NCI-H345 (cell line): ENCODE measurements around the gene AK5.
"Not testable (repeated sequence)": the region's sequence is repeated elsewhere in the genome, so short reads cannot be mapped to it uniquely, and the experiment has no call there.

Source experiments
- DNase-seq: peaks from one replicate; lab custom pipeline; 2025; lab: John Stamatoyannopoulos, UW

AK5 gene

DNA sequence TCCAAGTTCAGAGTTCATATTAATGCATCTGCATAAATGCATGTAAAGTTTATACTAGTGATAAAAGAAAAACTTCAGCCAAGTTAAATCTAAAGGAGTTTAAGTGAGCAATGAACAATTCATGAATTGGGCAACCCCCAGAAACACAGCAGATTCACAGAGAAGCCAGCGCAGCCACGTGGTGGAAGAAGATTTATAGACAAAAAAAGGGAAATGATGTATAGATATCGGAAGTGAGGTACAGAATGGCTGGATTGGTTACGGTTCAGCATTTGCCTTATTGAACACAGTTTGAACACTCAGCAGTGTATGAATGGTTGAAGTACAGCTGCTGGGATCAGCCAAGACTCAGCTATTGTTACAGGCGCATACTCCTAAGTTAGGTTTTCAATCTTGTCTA lies 5.7 kb downstream of the AK5 start:
- no peak for DNase-seq

DNA sequence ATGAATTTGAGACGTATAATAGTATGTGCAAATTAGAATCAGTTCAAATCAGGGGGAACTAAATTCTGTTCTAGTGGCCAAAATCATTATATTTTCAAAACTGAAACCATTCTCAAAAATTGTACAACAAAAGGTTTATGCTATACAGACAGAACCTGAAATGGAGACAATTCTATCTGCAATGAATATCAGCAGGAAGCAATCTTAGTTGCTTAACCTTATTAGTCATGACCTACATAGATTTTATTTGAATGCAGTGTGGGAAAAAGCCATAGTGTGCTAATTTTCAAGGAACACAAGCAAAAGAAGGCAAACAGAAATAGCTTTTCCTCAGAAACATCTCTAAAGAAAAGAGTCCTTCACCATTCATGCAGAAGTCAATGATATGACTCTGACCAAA lies 6.5 kb downstream of the AK5 start:
- DNase-seq, result no peak

GRCh38 chr1:77290576-77290975 lies 8.8 kb downstream of the AK5 start:
- DNase-seq, result no peak

- DNase-seq, result no peak
These were observed 10.7 kb downstream of the AK5 start for GRCh38 chr1:77292551-77292950.

DNA sequence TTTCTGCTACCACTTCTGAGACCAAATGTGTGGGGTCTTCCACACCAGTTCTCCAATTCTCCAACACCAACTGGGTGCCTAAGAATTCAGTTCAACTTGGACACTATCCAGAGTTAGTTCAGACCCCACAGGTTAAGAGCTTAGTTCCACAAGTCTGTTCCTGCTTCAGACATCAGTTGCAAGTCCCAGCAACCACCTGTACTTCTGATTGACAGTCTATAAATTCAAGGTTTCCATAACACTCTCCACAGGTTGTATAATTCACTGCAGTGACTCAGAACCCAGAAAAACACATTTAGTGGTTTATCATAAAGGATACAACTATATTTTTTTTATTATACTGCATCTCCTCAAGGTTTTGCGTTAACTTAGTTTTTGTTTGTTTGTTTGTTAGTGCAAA lies 18.7 kb downstream of the AK5 start:
- DNase-seq, result no peak

DNA sequence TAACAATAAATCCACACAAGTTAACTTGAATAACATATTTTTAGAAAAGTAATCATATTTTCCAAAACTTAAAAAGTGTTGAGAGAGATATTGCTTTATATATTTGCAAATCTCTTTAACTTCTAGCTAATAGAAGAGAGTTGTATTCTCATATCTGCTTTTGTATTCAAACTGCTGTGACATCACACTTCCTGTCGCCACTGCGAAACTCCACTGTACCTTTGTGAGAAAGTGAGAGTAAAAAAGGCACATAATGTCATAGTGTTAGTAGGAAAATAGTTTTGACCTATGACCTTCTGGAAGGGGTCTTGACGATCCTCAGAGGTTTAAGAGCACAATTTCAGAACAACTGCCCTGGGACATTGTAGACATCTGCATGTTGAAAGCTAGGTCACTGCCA lies 21.6 kb downstream of the AK5 start:
- DNase-seq, result no peak

DNA sequence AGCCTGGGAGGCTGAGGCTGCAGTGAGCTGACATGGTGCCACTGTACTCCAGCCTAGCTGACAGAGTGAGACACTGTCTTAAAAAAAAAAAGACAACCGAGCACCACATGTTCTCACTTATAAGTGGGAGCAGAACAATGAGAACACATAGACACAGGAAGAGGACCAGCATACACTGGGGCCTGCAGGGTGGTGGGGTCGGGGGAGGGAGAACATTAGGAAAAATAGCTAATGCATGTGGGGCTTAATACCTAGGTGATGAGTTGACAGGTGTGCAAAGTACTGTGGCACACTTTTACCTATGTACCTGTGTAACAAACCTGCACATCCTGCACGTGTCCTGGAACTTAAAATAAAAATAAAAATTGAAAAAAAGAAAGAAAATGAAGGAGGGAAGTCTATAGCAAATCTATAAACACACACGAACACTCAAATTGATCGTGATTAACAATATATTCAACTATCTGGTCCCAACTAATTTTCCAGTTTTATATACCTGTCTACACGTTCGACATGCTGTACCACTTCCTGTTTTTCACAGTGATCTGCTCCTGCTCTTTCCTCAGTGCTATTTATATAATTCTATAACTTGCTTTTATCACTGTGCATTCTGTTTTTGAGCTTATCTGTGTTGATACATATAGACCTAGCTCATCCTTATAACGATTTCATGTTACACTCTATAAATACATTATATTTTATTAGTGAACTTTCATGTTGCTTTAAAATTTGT lies 27.2 kb downstream of the AK5 start:
- no peak for DNase-seq

GRCh38 chr1:77310924-77311323 lies 29.1 kb downstream of the AK5 start:
- no peak for DNase-seq

DNA sequence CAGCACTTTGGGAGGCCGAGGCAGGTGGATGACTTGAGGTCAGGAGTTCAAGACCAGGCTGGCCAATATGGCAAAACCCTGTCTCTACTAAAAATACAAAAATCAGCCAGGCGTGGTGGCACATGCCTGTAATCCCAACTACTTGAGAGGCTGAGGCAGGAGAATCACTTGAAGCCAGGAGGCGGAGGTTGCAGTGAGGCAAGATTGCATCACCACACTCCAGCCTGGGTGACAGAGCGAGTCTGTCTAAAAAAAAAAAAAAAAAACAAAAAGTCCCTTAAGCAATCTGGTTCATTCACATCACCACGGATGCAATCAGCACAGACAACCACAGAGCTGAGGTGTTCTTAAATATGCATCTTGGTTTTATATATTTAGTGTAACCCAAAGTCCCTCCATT lies 30.5 kb downstream of the AK5 start:
- DNase-seq, result not testable (repeated sequence)

DNA sequence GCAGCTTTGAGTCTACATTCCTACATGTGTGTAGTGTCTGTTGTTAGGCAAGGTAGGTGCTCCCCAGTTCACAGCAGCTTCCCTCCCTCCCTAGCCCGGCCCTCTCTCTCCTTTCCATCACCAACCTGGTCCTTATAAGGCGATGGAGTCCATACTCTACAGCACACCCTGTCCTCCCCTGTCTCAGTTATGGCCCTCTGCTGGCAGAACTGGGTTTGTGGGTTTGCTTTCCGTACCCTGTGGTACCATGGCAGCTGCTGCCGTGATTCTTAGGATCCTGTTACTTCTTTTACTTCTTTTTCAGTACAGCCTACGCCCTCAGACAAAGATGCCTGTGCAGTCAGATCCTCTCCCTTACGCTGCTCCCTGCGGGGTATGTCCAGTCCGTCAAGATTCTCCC lies 31.7 kb downstream of the AK5 start:
- DNase-seq, result no peak

DNA sequence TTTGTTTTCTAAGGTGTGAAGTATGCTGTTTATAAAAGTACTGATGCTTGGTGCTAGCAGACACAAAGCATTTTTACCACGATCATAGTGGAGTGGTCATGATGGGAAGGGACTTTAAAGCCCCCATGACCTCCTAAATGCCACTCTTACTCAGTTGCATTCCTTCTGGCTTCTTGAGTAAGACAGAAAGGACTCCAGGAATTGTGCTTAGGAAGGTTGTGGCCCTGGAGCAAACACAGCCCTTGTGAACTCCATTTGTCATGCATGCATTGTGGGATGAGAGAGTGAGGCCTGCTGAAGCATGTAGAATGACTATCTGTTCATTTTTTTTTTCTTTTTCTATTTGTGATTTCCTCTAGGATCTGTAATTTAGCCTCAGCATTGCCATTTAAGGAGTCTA lies 34.2 kb downstream of the AK5 start:
- no peak for DNase-seq

GRCh38 chr1:77316966-77317365 lies 35.1 kb downstream of the AK5 start:
- no peak for DNase-seq

DNA sequence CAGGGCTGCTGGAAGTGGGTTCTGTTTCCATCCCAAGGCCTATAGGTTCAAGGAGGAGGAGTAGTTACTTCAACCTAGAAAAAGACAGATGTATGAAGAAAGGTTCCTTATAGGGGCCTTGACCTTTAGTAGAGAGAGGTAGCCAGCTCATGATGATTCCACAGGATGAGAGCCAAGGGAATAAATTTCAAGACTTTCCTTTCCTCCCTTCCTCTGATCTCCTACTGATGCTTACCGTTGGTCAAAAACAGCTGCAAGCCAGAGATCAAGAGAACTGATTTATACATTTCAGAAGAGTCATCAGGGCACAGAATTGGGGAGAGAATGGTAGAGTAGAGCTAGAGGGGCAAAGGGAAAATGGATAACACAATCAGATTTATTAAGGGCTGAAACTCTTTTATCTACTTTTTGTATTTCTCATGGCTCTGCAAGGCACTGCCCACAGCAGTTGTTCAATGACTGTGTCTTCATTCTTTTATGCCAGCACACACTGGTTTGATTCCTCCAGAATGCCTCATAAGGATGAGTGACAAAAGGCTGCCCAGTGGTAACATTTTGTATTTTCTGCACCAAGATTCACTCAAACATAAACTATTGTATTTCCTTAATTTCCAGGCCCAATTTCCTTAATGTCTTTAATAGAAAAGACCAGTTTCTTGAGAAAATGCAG lies 37.4 kb downstream of the AK5 start:
- DNase-seq, result no peak

- no peak for DNase-seq
These were observed 40.5 kb downstream of the AK5 start for GRCh38 chr1:77322061-77322900.

DNA sequence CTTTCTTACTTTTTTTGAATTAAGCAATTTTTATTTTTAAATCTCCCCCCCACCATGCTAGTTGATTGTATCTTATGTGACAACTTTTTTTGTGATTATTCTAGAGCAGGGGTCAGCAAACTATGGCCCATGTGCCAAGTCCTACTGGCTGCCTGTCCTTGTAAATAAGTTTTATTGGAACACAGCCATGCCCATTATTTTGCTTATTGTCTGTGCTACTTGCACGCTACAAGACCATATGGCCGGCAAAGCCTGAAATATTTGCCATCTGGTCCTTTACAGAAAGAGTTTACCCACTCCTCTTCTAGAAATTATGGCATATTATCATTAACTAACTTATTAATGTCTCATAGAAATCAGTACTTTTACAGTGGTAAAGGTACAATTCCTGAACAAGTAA lies 51.7 kb downstream of the AK5 start:
- no peak for DNase-seq

- no peak for DNase-seq
These were observed 54.9 kb downstream of the AK5 start for GRCh38 chr1:77336729-77337128.

GRCh38 chr1:77339326-77339725 lies 57.5 kb downstream of the AK5 start:
- no peak for DNase-seq

DNA sequence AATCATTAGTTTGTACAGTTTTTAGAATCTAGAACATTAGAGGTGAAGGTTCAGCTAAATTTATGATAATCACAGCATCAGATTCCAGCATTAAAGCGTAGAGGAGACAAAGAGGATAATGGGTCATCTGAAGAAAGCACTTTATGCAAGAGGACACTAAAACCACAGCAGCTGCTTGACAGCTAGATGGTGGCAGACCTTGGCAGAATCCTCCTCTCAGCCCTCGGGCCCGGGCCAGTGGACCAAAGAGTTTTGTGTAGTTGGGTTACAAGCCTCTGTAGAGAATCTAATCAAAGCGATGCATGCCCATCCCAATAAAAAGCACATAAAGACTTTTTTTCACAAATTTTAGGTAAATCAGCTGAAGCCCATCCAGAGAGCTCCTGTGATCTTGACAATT lies 59.4 kb downstream of the AK5 start:
- no peak for DNase-seq

DNA sequence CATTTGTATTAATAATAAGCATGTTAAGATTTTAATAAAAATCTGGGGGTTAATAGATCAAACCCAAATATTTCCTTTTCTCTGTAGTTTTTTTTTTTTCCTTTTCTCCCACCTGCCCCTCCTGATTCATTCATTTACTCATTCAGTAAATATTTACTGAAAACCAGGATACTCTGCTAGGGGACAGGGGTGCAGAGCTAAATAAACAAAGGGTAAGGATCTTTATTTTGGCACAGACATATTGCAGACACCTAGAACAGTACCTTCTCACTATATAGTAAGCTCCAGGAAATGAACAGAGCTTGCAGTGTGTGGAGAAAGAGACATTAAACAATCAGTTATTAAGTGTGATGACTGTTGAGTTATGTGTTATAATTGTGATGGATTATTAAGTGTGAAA lies 60.9 kb downstream of the AK5 start:
- DNase-seq, result no peak

DNA sequence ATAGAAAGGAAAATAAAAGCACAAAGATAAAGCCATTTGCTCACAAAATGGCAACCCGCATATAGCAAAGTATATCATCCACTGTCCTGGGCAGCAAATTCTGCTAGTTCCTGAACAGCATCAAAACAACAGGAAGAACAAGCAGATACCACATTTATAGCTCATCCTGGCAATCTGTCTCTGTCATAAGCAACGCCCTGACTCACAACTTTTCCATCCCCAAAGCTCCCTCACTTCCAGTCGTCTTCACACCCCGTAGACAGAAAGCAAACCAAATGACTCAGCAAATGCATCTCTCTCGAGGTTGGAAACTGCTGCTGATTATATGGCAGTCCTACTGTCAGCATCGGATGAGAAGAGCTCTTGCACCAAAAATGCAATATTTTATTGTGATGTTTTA lies 65.8 kb downstream of the AK5 start:
- no peak for DNase-seq

- no peak for DNase-seq
These were observed 66.7 kb downstream of the AK5 start for GRCh38 chr1:77348549-77348948.

DNA sequence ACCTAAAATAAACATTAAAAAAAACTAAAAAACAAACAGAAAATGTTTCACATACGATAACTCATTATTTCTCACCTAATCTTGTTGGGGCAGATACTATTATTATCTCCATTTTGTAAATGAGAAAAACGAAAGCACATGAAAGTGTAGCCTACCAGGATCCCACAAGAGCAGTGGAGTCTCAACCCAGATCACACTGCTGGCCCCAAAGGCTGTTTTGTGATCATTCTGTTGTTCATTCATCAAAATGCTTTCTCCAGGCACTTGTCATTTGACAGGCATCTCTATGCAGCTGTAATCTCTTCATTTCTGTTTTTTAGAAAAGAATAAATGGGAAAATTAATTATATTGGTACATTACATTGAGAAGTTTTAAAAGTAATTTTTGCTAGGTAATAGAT lies 67.5 kb downstream of the AK5 start:
- DNase-seq, result no peak
